Panc1 (cell line): ENCODE measurements around the gene STX12.

Experiments used
- CTCF ChIP-seq: fragments of 450-650 bp; IDR thresholded peaks from 2 replicates; pipeline ENCODE4 v1.5.1; 2017; ENCODE audit warnings: mild to moderate bottlenecking
- POLR2AphosphoS5 ChIP-seq: IDR thresholded peaks from 2 replicates; pipeline ENCODE4 v1.6.1; 2012; ENCODE audit warnings: mild to moderate bottlenecking, low read depth, low read length, moderate library complexity
- SIN3A ChIP-seq: IDR thresholded peaks from 2 replicates; pipeline ENCODE4 v1.6.1; 2012; ENCODE audit warnings: low read depth, mild to moderate bottlenecking, low read length, moderate library complexity, borderline replicate concordance; ENCODE audit not compliant: insufficient read depth
- TCF7L2 ChIP-seq: IDR thresholded peaks from 2 replicates; pipeline ENCODE4 v1.6.1; 2011; ENCODE audit warnings: mild to moderate bottlenecking, low read depth, low read length, inconsistent platforms

- TF ChIP-seq CTCF, result no peak
- no peak for TF ChIP-seq TCF7L2
- TF ChIP-seq SIN3A, result no peak
- no peak for TF ChIP-seq POLR2AphosphoS5
Observed at GRCh38 chr1:27832762-27833161, 59.7 kb downstream of the STX12 start.
